SU-DHL-6 (cell line): ENCODE data around the gene MACC1.

ENCODE experiments used
- EZH2phosphoT487 ChIP-seq: fragments of 200-600 bp; sonication (generic), shearing (Covaris generic); conservative IDR thresholded peaks from 2 replicates; pipeline ENCODE4 v1.6.1; 2018; ENCODE audit warnings: mild to moderate bottlenecking, antibody characterized with exemption, low read length, moderate library complexity, mixed read lengths
- TF ChIP-seq, protein P1 (sequence below): fragments of 200-600 bp; sonication (generic); IDR thresholded peaks from one replicate; pipeline ENCODE4 v1.5.1; 2017; ENCODE audit warnings: antibody characterized with exemption, mild to moderate bottlenecking, low read length, moderate library complexity; ENCODE audit not compliant: insufficient read depth, poor library complexity, severe bottlenecking

DNA sequence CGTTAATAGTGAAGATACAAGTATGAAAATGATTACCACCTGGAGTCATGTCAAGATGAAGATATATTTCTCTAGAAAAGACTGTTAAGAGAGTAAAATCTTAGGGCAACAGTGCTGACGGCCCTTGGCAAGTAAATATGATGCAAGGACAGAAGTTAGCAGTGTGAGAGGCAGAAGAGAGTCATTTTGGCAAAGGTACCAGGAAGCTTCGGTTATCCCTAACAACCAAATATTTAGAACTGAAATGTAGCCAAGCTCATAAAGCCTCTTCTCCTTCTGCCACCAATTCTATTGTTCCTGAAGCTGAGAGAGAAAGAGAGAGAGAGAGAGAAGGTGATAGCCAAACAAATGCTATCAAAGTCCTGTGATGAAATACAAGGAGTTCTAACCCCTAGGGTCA, 109.6 kb downstream of the MACC1 start:
- TF ChIP-seq, protein P1, sequence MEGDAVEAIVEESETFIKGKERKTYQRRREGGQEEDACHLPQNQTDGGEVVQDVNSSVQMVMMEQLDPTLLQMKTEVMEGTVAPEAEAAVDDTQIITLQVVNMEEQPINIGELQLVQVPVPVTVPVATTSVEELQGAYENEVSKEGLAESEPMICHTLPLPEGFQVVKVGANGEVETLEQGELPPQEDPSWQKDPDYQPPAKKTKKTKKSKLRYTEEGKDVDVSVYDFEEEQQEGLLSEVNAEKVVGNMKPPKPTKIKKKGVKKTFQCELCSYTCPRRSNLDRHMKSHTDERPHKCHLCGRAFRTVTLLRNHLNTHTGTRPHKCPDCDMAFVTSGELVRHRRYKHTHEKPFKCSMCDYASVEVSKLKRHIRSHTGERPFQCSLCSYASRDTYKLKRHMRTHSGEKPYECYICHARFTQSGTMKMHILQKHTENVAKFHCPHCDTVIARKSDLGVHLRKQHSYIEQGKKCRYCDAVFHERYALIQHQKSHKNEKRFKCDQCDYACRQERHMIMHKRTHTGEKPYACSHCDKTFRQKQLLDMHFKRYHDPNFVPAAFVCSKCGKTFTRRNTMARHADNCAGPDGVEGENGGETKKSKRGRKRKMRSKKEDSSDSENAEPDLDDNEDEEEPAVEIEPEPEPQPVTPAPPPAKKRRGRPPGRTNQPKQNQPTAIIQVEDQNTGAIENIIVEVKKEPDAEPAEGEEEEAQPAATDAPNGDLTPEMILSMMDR, result no peak
- no peak for TF ChIP-seq EZH2phosphoT487
